Hepatocyte (in vitro differentiated cells): ENCODE results near the gene EPHA6. TPM values are rescaled to one million over a fixed set of nuclear protein-coding genes. Genes with fewer than 3 reads are reported as not detected.
A peak's percentile ranks its signal among the peaks of the same experiment; 100 is the strongest.

Experiments used
- DNase-seq: peaks from one replicate; pipeline ENCODE4 v3.0.0-alpha.2; 2016; ENCODE audit warnings: low spot score
- H2AFZ ChIP-seq: fragments of 200-600 bp; sonication (generic); 2 replicates; pipeline ENCODE4 v1.6.0; 2016; ENCODE audit warnings: antibody characterized with exemption, mild to moderate bottlenecking
- H3K27ac ChIP-seq: fragments of 200-600 bp; sonication (generic); 2 replicates; pipeline ENCODE4 v1.5.1; 2016; ENCODE audit warnings: mild to moderate bottlenecking
- H3K27me3 ChIP-seq: fragments of 200-600 bp; sonication (generic); 2 replicates; pipeline ENCODE4 v1.6.1; 2016
- H3K36me3 ChIP-seq: fragments of 200-600 bp; sonication (generic); replicated peaks from 2 replicates; pipeline ENCODE4 v1.5.1; 2016; ENCODE audit warnings: low read depth; ENCODE audit not compliant: insufficient read depth
- H3K4me1 ChIP-seq: fragments of 200-600 bp; sonication (generic); 2 replicates; pipeline ENCODE4 v1.5.1; 2016; ENCODE audit warnings: mild to moderate bottlenecking, moderate library complexity; ENCODE audit not compliant: insufficient read depth
- H3K4me2 ChIP-seq: fragments of 200-600 bp; sonication (generic); 2 replicates; pipeline ENCODE4 v1.6.0; 2016
- H3K4me3 ChIP-seq: fragments of 200-600 bp; sonication (generic); 2 replicates; pipeline ENCODE4 v1.5.1; 2016; ENCODE audit warnings: mild to moderate bottlenecking
- H3K79me2 ChIP-seq: fragments of 200-600 bp; sonication (generic); 2 replicates; pipeline ENCODE4 v1.6.0; 2017; ENCODE audit warnings: mild to moderate bottlenecking
- H3K9me2 ChIP-seq: fragments of 200-600 bp; sonication (generic); replicated peaks from 2 replicates; pipeline ENCODE4 v1.6.0; 2017; ENCODE audit warnings: mild to moderate bottlenecking; ENCODE audit not compliant: insufficient read depth
- H3K9me3 ChIP-seq: fragments of 200-600 bp; sonication (generic); 2 replicates; pipeline ENCODE4 v1.5.1; 2016; ENCODE audit warnings: low read depth, mild to moderate bottlenecking
- H4K20me1 ChIP-seq: fragments of 200-600 bp; sonication (generic); 2 replicates; pipeline ENCODE4 v1.6.0; 2016; ENCODE audit warnings: mild to moderate bottlenecking; ENCODE audit not compliant: insufficient read depth, poor library complexity, severe bottlenecking
- CTCF ChIP-seq: fragments of 200-600 bp; sonication (generic); IDR thresholded peaks from 2 replicates; pipeline ENCODE4 v1.5.1; 2016; ENCODE audit warnings: antibody characterized with exemption, mild to moderate bottlenecking; ENCODE audit not compliant: poor library complexity
- EZH2 ChIP-seq: fragments of 200-600 bp; sonication (generic); IDR thresholded peaks from 2 replicates; pipeline ENCODE4 v1.6.1; 2016; ENCODE audit warnings: antibody characterized with exemption, mild to moderate bottlenecking, borderline replicate concordance
- EZH2phosphoT487 ChIP-seq: fragments of 200-600 bp; sonication (generic); IDR thresholded peaks from one replicate; pipeline ENCODE4 v1.6.1; 2018; ENCODE audit warnings: antibody characterized with exemption, mild to moderate bottlenecking, low read depth, moderate library complexity; ENCODE audit not compliant: unreplicated experiment, severe bottlenecking
- WGBS: methylation state at CpG from one replicate; pipeline ENCODE4 v1.1.6; 2016; ENCODE audit warnings: low lambda C conversion rate; ENCODE audit errors: missing lambda C conversion rate; 5-methylcytosine and 5-hydroxymethylcytosine counted together
- polyA plus RNA-seq: library from polyadenylated mRNA; unstranded; fragments of >200 nt; fragmentation: Nextera tagmentation; extraction: Ambion mirVana; gene quantifications from 2 replicates; pipeline ENCODE4 v1.2.1, GENCODE V29; 2016
- total RNA-seq: library from RNA; depleted of rRNA; stranded (reverse); fragments of >200 nt; gene quantifications from 2 replicates; pipeline ENCODE4 v1.2.3, GENCODE V29; 2014

Gene EPHA6
- total and polyA plus RNA-seq, 2 experiments from 2014 or later: 3.4 to 16.7 TPM

GRCh38 chr3:97719156-97719821 is 904.9 kb downstream of the EPHA6 start:
- Histone ChIP-seq H3K4me2 (peak overlapping the region; percentile 67), H3K4me1 (no peaks in the 10 kb centered on the region), H3K9me2 (no peaks in the 10 kb centered on the region), H3K79me2 (no peaks in the 10 kb centered on the region), H4K20me1 (no peaks in the 10 kb centered on the region), H3K9me3 (no peaks in the 10 kb centered on the region), H2AFZ (no peak overlapping the region), H3K27ac (no peak overlapping the region), H3K36me3 (no peaks in the 10 kb centered on the region), H3K4me3 (no peak overlapping the region), H3K27me3 (no peaks in the 10 kb centered on the region)
- no peak for TF ChIP-seq EZH2
- no peak for TF ChIP-seq EZH2phosphoT487
- peak; percentile 96 for TF ChIP-seq CTCF
- WGBS: 2% methylated on average over 7 of the region's 7 CpGs
- peak; percentile 82 for DNase-seq

- Histone ChIP-seq H2AFZ (no peak overlapping the region), H3K9me2 (no peaks in the 10 kb centered on the region), H3K36me3 (no peaks in the 10 kb centered on the region), H3K79me2 (no peaks in the 10 kb centered on the region), H3K4me1 (no peaks in the 10 kb centered on the region), H3K4me2 (no peak overlapping the region), H4K20me1 (no peaks in the 10 kb centered on the region), H3K27ac (no peak overlapping the region), H3K4me3 (no peak overlapping the region), H3K9me3 (no peaks in the 10 kb centered on the region), H3K27me3 (no peaks in the 10 kb centered on the region)
- no peak for DNase-seq
- 62% methylated on average over 2 of the region's 2 CpGs for WGBS
- TF ChIP-seq EZH2 (no peak), EZH2phosphoT487 (no peak), CTCF (no peak)
These were observed 906.0 kb downstream of the EPHA6 start for GRCh38 chr3:97720417-97720816.

- TF ChIP-seq EZH2phosphoT487 (no peak), CTCF (no peak), EZH2 (no peak)
- Histone ChIP-seq H3K27ac (no peak overlapping the region), H3K36me3 (no peaks in the 10 kb centered on the region), H2AFZ (no peak overlapping the region), H3K4me2 (no peak overlapping the region), H3K4me3 (no peak overlapping the region), H3K9me3 (no peaks in the 10 kb centered on the region), H4K20me1 (no peaks in the 10 kb centered on the region), H3K79me2 (no peaks in the 10 kb centered on the region), H3K27me3 (no peaks in the 10 kb centered on the region), H3K9me2 (no peaks in the 10 kb centered on the region), H3K4me1 (no peaks in the 10 kb centered on the region)
- peak; percentile 6 for DNase-seq
- 90% methylated on average over 2 of the region's 2 CpGs for WGBS
These were observed 907.1 kb downstream of the EPHA6 start for GRCh38 chr3:97721446-97721845.

- Histone ChIP-seq H2AFZ (no peak overlapping the region), H3K4me3 (no peak overlapping the region), H3K27ac (no peak overlapping the region), H4K20me1 (no peaks in the 10 kb centered on the region), H3K4me1 (no peaks in the 10 kb centered on the region), H3K9me3 (no peaks in the 10 kb centered on the region), H3K9me2 (no peaks in the 10 kb centered on the region), H3K4me2 (no peak overlapping the region), H3K27me3 (no peaks in the 10 kb centered on the region), H3K36me3 (no peaks in the 10 kb centered on the region), H3K79me2 (no peaks in the 10 kb centered on the region)
- no peak for DNase-seq
- no peak for TF ChIP-seq EZH2
- 38% methylated on average over 3 of the region's 3 CpGs for WGBS
These were observed 922.5 kb downstream of the EPHA6 start for GRCh38 chr3:97736928-97737327.
